Measurements from ENCODE around the gene LTBP1.

DNA sequence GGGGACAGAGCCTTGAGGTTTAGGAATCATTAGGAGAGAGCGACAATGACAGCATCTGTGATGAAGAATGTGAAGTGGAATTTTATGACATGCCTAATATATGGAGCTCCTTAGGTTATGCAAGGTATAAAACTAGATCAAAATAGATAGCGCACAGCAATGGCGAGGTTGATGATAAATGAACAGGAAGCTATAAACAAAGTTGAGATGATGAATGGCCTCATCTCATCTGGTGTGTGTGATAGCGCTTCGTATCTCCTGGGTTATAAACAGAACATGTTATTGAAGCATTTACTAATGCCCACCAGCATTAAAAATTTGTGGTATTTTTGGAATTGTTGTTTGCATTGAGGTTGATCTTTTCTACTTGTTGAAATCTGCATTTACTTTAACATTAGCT lies 231.5 kb downstream of the LTBP1 start:
- no peak for TF ChIP-seq POLR2AphosphoS5 (IDR thresholded peaks at IDR 0.05; ENCODE audit: low read depth)
- TF ChIP-seq, protein P1, sequence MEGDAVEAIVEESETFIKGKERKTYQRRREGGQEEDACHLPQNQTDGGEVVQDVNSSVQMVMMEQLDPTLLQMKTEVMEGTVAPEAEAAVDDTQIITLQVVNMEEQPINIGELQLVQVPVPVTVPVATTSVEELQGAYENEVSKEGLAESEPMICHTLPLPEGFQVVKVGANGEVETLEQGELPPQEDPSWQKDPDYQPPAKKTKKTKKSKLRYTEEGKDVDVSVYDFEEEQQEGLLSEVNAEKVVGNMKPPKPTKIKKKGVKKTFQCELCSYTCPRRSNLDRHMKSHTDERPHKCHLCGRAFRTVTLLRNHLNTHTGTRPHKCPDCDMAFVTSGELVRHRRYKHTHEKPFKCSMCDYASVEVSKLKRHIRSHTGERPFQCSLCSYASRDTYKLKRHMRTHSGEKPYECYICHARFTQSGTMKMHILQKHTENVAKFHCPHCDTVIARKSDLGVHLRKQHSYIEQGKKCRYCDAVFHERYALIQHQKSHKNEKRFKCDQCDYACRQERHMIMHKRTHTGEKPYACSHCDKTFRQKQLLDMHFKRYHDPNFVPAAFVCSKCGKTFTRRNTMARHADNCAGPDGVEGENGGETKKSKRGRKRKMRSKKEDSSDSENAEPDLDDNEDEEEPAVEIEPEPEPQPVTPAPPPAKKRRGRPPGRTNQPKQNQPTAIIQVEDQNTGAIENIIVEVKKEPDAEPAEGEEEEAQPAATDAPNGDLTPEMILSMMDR (IDR thresholded peaks at IDR 0.05; ENCODE audit: insufficient read depth, low read length), result no peak
- no peak for TF ChIP-seq GABPA (IDR thresholded peaks at IDR 0.05; ENCODE audit: low read depth)

Data from HL-60 (cell line).